Neural cell (in vitro differentiated cells): Measurements from ENCODE around the gene IP6K3.

Experiments used
- CTCF ChIP-seq: fragments of 450-650 bp; IDR thresholded peaks from 2 replicates; pipeline ENCODE4 v1.5.1; 2014; ENCODE audit warnings: antibody characterized with exemption, mild to moderate bottlenecking, moderate library complexity; ENCODE audit not compliant: poor library complexity, severe bottlenecking
- EP300 ChIP-seq: fragments of 450-650 bp; conservative IDR thresholded peaks from 2 replicates; pipeline ENCODE4 v1.6.1; 2014; ENCODE audit warnings: antibody characterized with exemption, mild to moderate bottlenecking, moderate library complexity; ENCODE audit not compliant: poor library complexity, severe bottlenecking
- EZH2 ChIP-seq: fragments of 200-600, 300-800 bp; shearing (Covaris generic), sonication (generic); IDR thresholded peaks from 2 replicates; pipeline ENCODE4 v1.6.1; 2014; ENCODE audit warnings: antibody characterized with exemption, low read length, borderline replicate concordance, mild to moderate bottlenecking; ENCODE audit not compliant: insufficient read depth, poor library complexity, severe bottlenecking
- POLR2AphosphoS5 ChIP-seq: IDR thresholded peaks from 2 replicates; pipeline ENCODE4 v1.6.1; 2012
- RAD21 ChIP-seq: fragments of 450-650 bp; conservative IDR thresholded peaks from 2 replicates; pipeline ENCODE4 v1.6.1; 2014; ENCODE audit warnings: antibody characterized with exemption, mild to moderate bottlenecking, moderate library complexity
- TAF1 ChIP-seq: IDR thresholded peaks from 2 replicates; pipeline ENCODE4 v1.6.1; 2012; ENCODE audit warnings: low read depth

GRCh38 chr6:33705268-33705885 lies 41.3 kb downstream of the IP6K3 start:
- TF ChIP-seq CTCF (no peak), TAF1 (no peak), EZH2 (no peak), POLR2AphosphoS5 (no peak), EP300 (no peak), RAD21 (no peak)
